Ovary (tissue), 9 donors: ENCODE measurements around the gene STXBP1. TPM values are rescaled to one million over a fixed set of nuclear protein-coding genes. Genes with fewer than 3 reads are reported as not detected.

Experiments
- DNase-seq, 5 donors: peaks; one replicate each; pipeline ENCODE4 v3.0.0-alpha.2; 2019 to 2020
- H3K27ac ChIP-seq, 2 donors: fragments of 200-600 bp; one replicate each; pipeline versions ENCODE4 v1.5.1 to v1.8.0; 2019 to 2022
- H3K27me3 ChIP-seq: fragments of 200-600 bp; one replicate; pipeline ENCODE4 v1.8.0; 2022
- H3K36me3 ChIP-seq: fragments of 200-600 bp; sonication (generic); one replicate; pipeline ENCODE4 v1.5.1; 2019
- H3K4me1 ChIP-seq: one replicate; pipeline ENCODE4 v1.8.1; 2013; ENCODE audit warnings: mild to moderate bottlenecking, moderate library complexity; ENCODE audit not compliant: insufficient read depth
- H3K4me3 ChIP-seq: fragments of 200-600 bp; sonication (generic); one replicate; pipeline ENCODE4 v1.5.1; 2017
- H3K9me3 ChIP-seq, 2 donors: fragments of 200-600 bp in 1 of 2; sonication (generic) in 1 of 2; one replicate each; pipeline versions ENCODE4 v1.5.1 to v1.8.1; 2013 to 2019; ENCODE audit warnings: mild to moderate bottlenecking in 1 of 2, moderate library complexity in 1 of 2
- CTCF ChIP-seq, 3 donors: fragments of 450-650 bp in 2 of 3; fragments of 200-600 bp in 1 of 3; IDR thresholded peaks; one replicate each; pipeline versions ENCODE4 v1.5.1 to v1.8.0; 2016 to 2022; ENCODE audit warnings: antibody characterized with exemption in 3 of 3, mild to moderate bottlenecking in 1 of 3
- EP300 ChIP-seq: sonication (generic); formaldehyde crosslinking; IDR thresholded peaks from one replicate; pipeline ENCODE4 v1.6.1; 2017; ENCODE audit warnings: antibody characterized with exemption
- POLR2A ChIP-seq: fragments of 450-650 bp; IDR thresholded peaks from one replicate; pipeline ENCODE4 v1.6.1; 2017; ENCODE audit warnings: antibody characterized with exemption, mild to moderate bottlenecking, moderate library complexity
- WGBS, 3 donors: extraction: QIAGEN DNeasy Blood & Tissue Kit in 1 of 3; methylation state at CpG; one replicate each; pipeline versions ENCODE4 v1.1.5 to v1.1.7; 2013 to 2017; 5-methylcytosine and 5-hydroxymethylcytosine counted together
- intact Hi-C, 4 donors: fragments of 100-400 bp; cut with DNase I; formaldehyde crosslinking; loops; one replicate each; pipeline versions ENCODE4 v1.11.0 to v1.15.1; 2022 to 2023
- polyA plus RNA-seq, 2 donors: library from polyadenylated mRNA; stranded (reverse); fragments of 200-250 nt in 1 of 2; fragments of 350-450 nt in 1 of 2; fragmentation: Illumina TruSeq in 1 of 2; extraction: RNeasy Lipid Tissue Mini Kit (QIAGEN cat#74804) in 1 of 2; gene quantifications; one replicate each; pipeline ENCODE4 v1.2.3, GENCODE V29; 2013 to 2014
- total RNA-seq, 7 donors: library from RNA; depleted of rRNA in 2 of 7; stranded (reverse); fragments of >200 nt in 2 of 7; fragmentation: NEBNext Ultra II Directional in 3 of 7; extraction: Animal tissue kit (Norgen Biotek cat#: 25700) in 3 of 7; gene quantifications; one replicate each; pipeline versions ENCODE4 v1.1.0 to v1.2.4, GENCODE V29; 2016 to 2023
- donor health status: DM: no; HTN: no; CAD: no; lungs with moderate emphysema.
- donor health status: DM: no; HTN: no; CAD: no.
- donor health status: Bipolar disorder and iron deficiency.
- donor health status: DM: yes; HTN: yes; CAD: no.
- donor health status: DM: no; HTN: no; CAD: no.
- donor health status: DM: yes; HTN: yes; CAD: no.

STXBP1 gene
- total and polyA plus RNA-seq, 9 donors: 18.8 to 102 (median 75.7) TPM

GRCh38 chr9:127734747-127735529, 122.9 kb downstream of the STXBP1 start, which contains the start of gene TOR2A:
TSS of gene TOR2A (minus strand) at chr9:127735294. CDS start at chr9:127735270, 24 bp downstream.
- intact Hi-C loops: loop anchor here (1.0 to 5.0 kb wide), 10 partner anchors 47 to 187 kb away; no protein-coding TSS in a partner anchor
- H3K4me3 ChIP-seq: peak within 1 kb of the TSS; percentile 88
- no peaks in the 10 kb centered on the region for H3K9me3 ChIP-seq
- no peaks in the 10 kb centered on the region for H3K36me3 ChIP-seq
- WGBS, 3 donors: 0 to 1% (median 0%) methylated on average over 48 to 76 of the region's 76 CpGs
- H3K27ac ChIP-seq: peak within 1 kb of the TSS; percentile 80 to 88
- H3K27me3 ChIP-seq: no peaks in the 10 kb centered on the region
- DNase-seq: peak; percentile 95 to 98 (median 98)
- H3K4me1 ChIP-seq: peaks cover 6% of the 10 kb centered on the region
- TF ChIP-seq POLR2A (peak; percentile 93), CTCF (IDR thresholded peaks at IDR 0.05) (peak; percentile 92 to 100 (median 100)), EP300 (no peak)

DNA sequence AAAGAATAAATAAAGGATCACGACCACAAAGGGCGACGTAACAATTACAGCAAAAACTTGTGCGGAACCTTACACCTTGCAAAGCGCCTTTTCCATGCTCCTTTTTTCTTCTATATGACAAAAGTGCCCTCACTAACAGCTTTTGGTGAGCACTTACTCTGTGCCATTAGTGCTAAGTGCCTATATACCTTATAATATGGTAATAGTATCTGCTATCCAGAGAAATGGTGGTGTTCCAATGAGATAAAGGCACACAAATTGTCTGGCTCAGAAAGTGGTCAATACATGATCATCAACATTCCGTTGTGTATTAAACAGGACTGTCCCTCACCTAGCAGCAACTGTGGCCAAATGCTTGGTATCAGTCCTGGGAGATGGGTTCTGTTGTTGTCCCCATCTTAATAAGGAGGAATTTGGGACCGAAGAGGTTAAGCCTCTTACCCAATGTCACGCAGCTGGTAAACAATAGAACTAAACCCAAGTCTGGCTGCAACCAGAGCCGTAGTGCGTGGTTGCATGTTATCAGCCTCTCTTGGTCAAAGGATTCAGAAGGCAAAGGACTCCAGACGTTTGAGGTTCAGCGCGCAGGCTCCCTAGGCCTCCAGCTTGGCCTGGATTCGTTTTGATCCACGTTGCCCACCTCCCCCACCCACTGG, 123.6 kb downstream of the STXBP1 start:
- no peak overlapping the region for H3K4me3 ChIP-seq
- H3K36me3 ChIP-seq: no peaks in the 10 kb centered on the region
- 29 to 36% (median 35%) methylated on average over 15 of the region's 15 CpGs for WGBS, 3 donors
- no peak for DNase-seq
- TF ChIP-seq CTCF (IDR thresholded peaks at IDR 0.05) (no peak), POLR2A (no peak), EP300 (no peak)
- peaks cover 6% of the 10 kb centered on the region for H3K4me1 ChIP-seq
- H3K9me3 ChIP-seq: no peaks in the 10 kb centered on the region
- intact Hi-C loops: loop anchor here (1.0 to 5.0 kb wide), 8 partner anchors 47 to 187 kb away; no protein-coding TSS in a partner anchor
- no peak overlapping the region for H3K27ac ChIP-seq
- H3K27me3 ChIP-seq: no peaks in the 10 kb centered on the region

GRCh38 chr9:127738666-127739065, 126.6 kb downstream of the STXBP1 start:
- no peaks in the 10 kb centered on the region for H3K36me3 ChIP-seq
- H3K9me3 ChIP-seq: no peaks in the 10 kb centered on the region
- DNase-seq: no peak
- no peak overlapping the region for H3K4me3 ChIP-seq
- WGBS, 3 donors: 85 to 89% (median 87%) methylated on average over 13 of the region's 13 CpGs
- TF ChIP-seq EP300: no peak
- no peak for TF ChIP-seq POLR2A
- TF ChIP-seq CTCF (IDR thresholded peaks at IDR 0.05): no peak
- peaks cover 5% of the 10 kb centered on the region for H3K4me1 ChIP-seq
- no peaks in the 10 kb centered on the region for H3K27me3 ChIP-seq
- H3K27ac ChIP-seq: no peak overlapping the region
- intact Hi-C loops: loop anchor here in 3 of 4 donors (5.0 kb wide), 4 partner anchors 44 to 184 kb away; no protein-coding TSS in a partner anchor

DNA sequence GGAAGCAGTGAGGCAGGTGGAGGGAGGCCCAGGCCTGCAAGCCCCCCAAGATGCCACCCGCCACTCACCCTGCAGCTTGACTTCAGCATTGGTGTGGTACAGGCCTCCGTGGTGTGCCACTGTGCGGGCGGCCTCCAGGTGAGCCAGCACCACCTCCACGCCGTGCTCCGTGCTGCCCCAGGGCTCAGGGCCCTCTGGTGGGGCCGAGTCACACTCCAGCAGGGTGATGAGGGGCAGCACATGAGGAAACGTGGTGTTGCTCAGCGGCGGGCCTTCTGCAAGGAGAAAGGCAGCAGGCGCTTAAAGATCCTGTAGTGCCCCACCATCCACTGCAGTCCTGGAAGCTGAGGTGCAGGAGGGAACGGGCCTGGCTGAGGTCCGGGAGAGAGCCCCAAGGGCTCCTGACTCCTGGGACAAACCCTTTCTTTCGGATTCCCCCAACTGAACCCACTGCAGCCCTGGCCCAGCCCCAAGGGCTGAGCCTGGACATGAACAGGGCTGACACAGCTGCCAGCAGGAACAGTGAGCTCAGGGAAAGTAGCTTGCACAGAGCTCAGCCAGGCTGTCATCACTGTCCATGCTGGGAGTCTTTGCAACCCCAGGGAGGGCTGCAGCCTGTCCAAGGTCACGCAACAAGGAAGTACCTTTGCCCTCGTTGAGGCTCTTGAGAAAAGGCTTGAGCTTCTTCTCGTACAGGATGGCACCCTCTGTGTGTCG, 127.7 kb downstream of the STXBP1 start:
- WGBS, 3 donors: 79 to 85% (median 83%) methylated on average over 16 to 19 of the region's 19 CpGs
- Histone ChIP-seq H3K36me3 (no peaks in the 10 kb centered on the region), H3K9me3 (no peaks in the 10 kb centered on the region), H3K4me1 (peaks cover 2% of the 10 kb centered on the region), H3K4me3 (no peak overlapping the region), H3K27ac (no peak overlapping the region), H3K27me3 (no peaks in the 10 kb centered on the region)
- DNase-seq: no peak
- TF ChIP-seq EP300 (no peak), POLR2A (no peak), CTCF (IDR thresholded peaks at IDR 0.05) (no peak)
- intact Hi-C loops: loop anchor here in 3 of 4 donors (5.0 to 10.0 kb wide), 5 partner anchors 43 to 235 kb away; no protein-coding TSS in a partner anchor
